ENCODE data around the gene TBL3. TPM values are rescaled to one million over a fixed set of nuclear protein-coding genes. Genes with fewer than 3 reads are reported as not detected.

Gene TBL3
- total and polyA plus RNA-seq, 2 of the 8 experiments (the other 6 are each of a cell fraction or from before 2014, with no cell fraction given) = 65.8 to 137 TPM

GRCh38 chr16:2022723-2023091 is 50.9 kb downstream of the TBL3 start (continued):
- no peak for TF ChIP-seq CHD7 (IDR thresholded peaks at IDR 0.05; ENCODE audit: insufficient replicate concordance, low read length)
- TF ChIP-seq CREB1 (IDR thresholded peaks at IDR 0.05) = peak; percentile 24; the same call in 1 of the 2 replicates
- no peak for TF ChIP-seq SP2 (IDR thresholded peaks at IDR 0.05; ENCODE audit: low read length)
- no peak for TF ChIP-seq JUND (IDR thresholded peaks at IDR 0.05; ENCODE audit: low read length)

Measured in H1 (cell line).